ENCODE results near the gene ZDHHC19. TPM values are rescaled to one million over a fixed set of nuclear protein-coding genes. Genes with fewer than 3 reads are reported as not detected.
"Not testable (repeated sequence)": the region's sequence is repeated elsewhere in the genome, so short reads cannot be mapped to it uniquely, and the experiment has no call there.

Gene ZDHHC19
- total RNA-seq, 1 donor from 2014 or later: 0.36 TPM

DNA sequence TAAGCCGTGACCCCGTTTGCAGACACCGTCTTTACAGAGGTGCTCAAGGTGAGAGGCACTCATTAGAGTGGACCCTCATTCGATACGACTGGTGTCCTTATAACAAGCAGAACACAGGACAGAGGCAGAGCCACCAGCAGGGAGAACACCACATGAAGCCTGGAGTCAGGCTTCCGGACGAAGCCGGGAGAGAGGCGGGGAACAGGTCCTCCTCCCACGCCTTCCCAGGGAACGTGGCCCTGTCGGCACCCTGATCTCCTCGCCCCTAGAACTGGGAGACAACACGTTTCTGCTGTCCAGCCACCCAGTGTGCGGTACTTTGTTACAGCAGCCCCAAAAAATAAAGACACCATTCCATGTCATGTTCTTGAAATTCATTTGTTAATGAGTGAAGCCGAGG is 33.6 kb downstream of the ZDHHC19 start:
- DNase-seq (ENCODE audit: low spot score): no peak
- Mint-ChIP-seq H3K9me3 (no peaks in the 10 kb centered on the region), H3K36me3 (ENCODE audit: low read depth) (no peaks in the 10 kb centered on the region), H3K4me3 (no peak overlapping the region), H3K27me3 (ENCODE audit: insufficient read depth) (no peaks in the 10 kb centered on the region), H3K27ac (peak overlapping the region; percentile 76), H3K4me1 (ENCODE audit: low read depth) (peaks cover 61% of the 10 kb centered on the region)
- intact Hi-C loops (cut with micrococcal nuclease): no loop called here

DNA sequence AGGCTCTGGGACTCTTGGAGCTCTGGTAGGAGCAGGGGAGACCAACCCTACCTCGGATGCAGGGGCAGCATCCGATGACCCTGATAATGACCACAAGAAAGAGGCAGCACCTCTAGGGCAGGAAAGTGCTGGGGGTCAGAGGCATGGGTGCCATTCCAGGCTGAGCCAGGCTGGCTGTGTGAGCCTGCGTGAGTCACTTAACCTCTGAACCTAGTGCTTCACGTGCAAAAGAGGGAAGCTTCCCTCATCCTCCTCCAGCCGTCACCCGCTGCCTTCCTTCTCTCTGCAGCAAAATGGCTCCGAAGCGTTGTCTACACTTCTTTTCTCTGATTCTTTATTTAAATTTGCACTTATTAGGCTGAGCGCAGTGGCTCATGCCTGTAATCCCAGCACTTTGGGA is 35.5 kb downstream of the ZDHHC19 start:
- intact Hi-C loops (cut with micrococcal nuclease): no loop called here

DNA sequence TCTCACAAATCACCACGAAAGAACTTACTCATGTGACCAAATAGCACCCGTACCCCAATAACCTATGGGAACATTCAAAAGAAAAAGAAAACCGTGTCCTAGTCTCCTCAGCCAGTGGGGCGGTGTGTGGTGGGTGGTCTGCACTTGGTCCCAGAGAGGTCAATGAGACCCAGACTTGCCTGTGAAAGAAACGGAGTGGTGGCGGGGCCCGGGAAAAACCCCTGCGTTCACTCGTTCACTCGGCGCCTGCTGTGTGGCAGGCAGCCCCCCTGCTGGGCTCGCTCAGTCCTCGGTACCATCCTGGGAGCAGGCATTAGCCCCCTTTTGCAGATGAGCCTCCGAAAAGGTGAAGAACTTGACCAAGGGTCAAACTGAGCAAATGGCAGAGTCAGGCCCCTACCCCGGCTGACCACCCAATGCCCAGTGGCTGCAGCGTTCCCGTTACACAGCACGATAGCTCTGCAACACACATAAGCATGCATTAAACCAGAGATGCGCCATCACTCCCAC is 36.0 kb downstream of the ZDHHC19 start:
- no peak overlapping the region for H3K27ac Mint-ChIP-seq
- intact Hi-C loops (cut with micrococcal nuclease): no loop called here
- no peaks in the 10 kb centered on the region for H3K27me3 Mint-ChIP-seq (ENCODE audit: insufficient read depth)
- no peaks in the 10 kb centered on the region for H3K36me3 Mint-ChIP-seq (ENCODE audit: low read depth)
- no peaks in the 10 kb centered on the region for H3K9me3 Mint-ChIP-seq
- no peak overlapping the region for H3K4me3 Mint-ChIP-seq
- H3K4me1 Mint-ChIP-seq (ENCODE audit: low read depth): peaks cover 37% of the 10 kb centered on the region
- no peak for DNase-seq (ENCODE audit: low spot score)

More for the DNA sequence above, 35.5 kb downstream of the ZDHHC19 start:
- Mint-ChIP-seq H3K27ac (no peak overlapping the region), H3K9me3 (no peaks in the 10 kb centered on the region), H3K4me3 (no peak overlapping the region), H3K36me3 (ENCODE audit: low read depth) (no peaks in the 10 kb centered on the region), H3K27me3 (ENCODE audit: insufficient read depth) (no peaks in the 10 kb centered on the region), H3K4me1 (ENCODE audit: low read depth) (peaks cover 42% of the 10 kb centered on the region)
- DNase-seq (ENCODE audit: low spot score): no peak

DNA sequence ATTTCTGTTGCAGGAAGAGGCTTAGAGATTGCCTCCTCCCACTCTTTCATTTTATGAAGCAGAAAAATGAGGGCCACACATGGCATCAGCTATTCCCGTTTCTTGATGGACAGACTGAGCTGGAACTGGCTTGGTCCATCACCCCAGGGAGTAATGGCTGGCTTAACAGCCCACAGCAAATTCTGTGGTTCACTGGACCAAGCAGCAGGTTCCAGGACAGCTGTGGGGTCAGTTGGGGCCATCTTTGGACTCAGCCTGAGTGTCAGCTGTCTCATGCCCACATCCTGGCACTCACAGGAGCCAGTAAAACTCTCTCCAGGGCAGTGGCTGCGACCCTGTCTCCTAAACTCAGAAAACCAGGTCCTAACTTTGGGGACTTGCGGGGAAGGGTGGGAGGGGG is 36.5 kb downstream of the ZDHHC19 start:
- H3K36me3 Mint-ChIP-seq (ENCODE audit: low read depth): no peaks in the 10 kb centered on the region
- no peak overlapping the region for H3K27ac Mint-ChIP-seq
- DNase-seq (ENCODE audit: low spot score): no peak
- intact Hi-C loops (cut with micrococcal nuclease): no loop called here
- H3K4me3 Mint-ChIP-seq: no peak overlapping the region
- no peaks in the 10 kb centered on the region for H3K27me3 Mint-ChIP-seq (ENCODE audit: insufficient read depth)
- H3K4me1 Mint-ChIP-seq (ENCODE audit: low read depth): peaks cover 31% of the 10 kb centered on the region
- H3K9me3 Mint-ChIP-seq: no peaks in the 10 kb centered on the region

DNA sequence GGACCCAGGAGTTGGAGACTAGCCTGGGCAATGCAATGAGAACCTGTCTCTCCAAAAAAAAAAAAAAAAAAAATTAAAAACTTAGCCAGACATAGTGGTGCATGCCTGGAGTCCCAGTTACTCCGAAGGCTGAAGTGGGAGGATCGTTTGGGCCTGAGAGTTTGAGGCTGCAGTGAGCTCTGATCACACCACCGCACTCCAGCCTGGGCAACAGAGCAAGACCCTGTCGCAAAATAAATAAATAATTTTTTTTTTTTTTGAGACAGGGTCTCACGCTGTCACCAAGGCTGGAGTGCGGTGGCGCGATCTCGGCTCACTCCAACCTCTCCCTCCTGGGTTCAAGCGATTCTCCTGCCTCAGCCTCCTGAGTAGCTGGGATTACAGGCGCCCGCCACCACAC is 40.9 kb downstream of the ZDHHC19 start:
- H3K4me3 Mint-ChIP-seq; DNase-seq (ENCODE audit: low spot score); H3K9me3 Mint-ChIP-seq; intact Hi-C loops (cut with micrococcal nuclease); H3K27me3 Mint-ChIP-seq (ENCODE audit: insufficient read depth); H3K27ac Mint-ChIP-seq; H3K36me3 Mint-ChIP-seq (ENCODE audit: low read depth): not testable (repeated sequence)
- peaks cover 19% of the 10 kb centered on the region for H3K4me1 Mint-ChIP-seq (ENCODE audit: low read depth)

DNA sequence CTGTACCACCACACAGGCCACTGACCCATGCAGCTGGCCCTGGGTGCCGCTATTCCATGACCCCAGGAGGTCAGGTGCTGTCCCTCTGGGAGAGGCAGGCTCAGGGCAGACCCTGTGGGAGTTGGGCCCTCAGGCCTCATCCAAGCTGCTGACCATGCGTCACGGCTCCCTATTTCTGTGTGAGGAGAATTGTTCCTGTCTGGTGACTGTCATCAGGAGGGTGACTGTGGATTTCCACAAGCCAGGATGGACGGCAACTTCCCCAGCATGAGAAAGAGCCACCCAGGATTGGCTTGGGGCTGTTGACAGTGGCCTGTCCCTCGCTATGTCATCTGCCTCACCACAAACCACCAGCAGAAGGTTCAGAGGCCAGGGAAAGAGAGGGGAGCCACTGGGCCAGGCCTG is 41.4 kb downstream of the ZDHHC19 start:
- DNase-seq (ENCODE audit: low spot score): no peak
- Mint-ChIP-seq H3K36me3 (ENCODE audit: low read depth) (no peaks in the 10 kb centered on the region), H3K9me3 (no peaks in the 10 kb centered on the region), H3K27me3 (ENCODE audit: insufficient read depth) (no peaks in the 10 kb centered on the region), H3K4me1 (ENCODE audit: low read depth) (peaks cover 19% of the 10 kb centered on the region), H3K4me3 (no peak overlapping the region), H3K27ac (no peak overlapping the region)
- intact Hi-C loops (cut with micrococcal nuclease): no loop called here

DNA sequence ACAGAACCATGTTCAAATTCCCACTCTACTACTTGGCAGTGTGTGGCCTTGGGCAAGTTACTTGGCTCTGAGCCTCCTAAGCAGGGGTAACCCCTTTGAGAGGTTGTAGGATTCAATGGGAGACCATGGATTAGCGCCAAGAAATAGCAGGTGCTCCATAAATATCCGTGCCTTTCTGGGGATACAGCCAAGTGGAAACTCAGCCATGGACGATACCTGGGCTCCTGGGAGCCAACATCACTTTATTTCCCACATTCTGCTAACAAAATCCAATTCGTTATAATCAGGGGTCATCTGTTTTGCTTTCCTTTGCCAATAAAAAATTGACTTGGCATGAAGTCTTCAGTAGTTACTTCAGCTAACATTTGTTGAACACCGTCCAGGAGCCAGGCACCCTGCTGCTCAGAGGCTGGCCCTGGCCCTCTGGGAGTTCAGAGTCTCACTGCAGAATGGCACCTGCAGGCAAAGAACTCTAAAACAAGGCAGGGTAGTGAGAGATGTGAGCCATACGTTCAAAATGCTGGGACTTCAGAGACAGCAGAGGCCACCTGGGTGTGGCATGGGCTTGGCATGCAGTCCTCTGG is 42.3 kb downstream of the ZDHHC19 start:
- DNase-seq (ENCODE audit: low spot score): no peak
- Mint-ChIP-seq H3K4me1 (ENCODE audit: low read depth) (peaks cover 14% of the 10 kb centered on the region), H3K36me3 (ENCODE audit: low read depth) (no peaks in the 10 kb centered on the region), H3K27ac (no peak overlapping the region), H3K27me3 (ENCODE audit: insufficient read depth) (no peaks in the 10 kb centered on the region), H3K9me3 (no peaks in the 10 kb centered on the region), H3K4me3 (no peak overlapping the region)
- intact Hi-C loops (cut with micrococcal nuclease): no loop called here

DNA sequence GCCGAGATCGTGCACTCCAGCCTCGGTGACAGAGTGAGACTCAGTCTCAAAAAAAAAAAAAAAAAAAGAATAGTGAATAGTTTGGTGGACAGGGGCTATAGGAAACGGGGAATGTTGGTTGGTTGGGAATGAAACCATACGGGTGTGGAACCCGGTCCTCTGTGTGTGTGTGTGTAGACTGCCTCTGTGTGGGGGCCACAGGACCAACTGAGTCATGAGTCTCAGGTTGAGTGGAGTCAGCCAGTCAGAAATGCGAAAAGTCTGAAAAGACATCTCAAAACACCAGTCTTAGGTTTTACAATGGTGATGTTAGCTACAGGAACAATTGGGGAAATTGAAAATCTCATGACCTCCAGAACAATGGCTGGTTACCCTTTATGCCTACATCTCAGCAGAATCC is 44.5 kb downstream of the ZDHHC19 start:
- Mint-ChIP-seq H3K4me3 (no peak overlapping the region), H3K36me3 (ENCODE audit: low read depth) (no peaks in the 10 kb centered on the region), H3K9me3 (no peaks in the 10 kb centered on the region), H3K27ac (peak overlapping the region; percentile 44), H3K27me3 (ENCODE audit: insufficient read depth) (no peaks in the 10 kb centered on the region), H3K4me1 (ENCODE audit: low read depth) (peaks cover 5% of the 10 kb centered on the region)
- no peak for DNase-seq (ENCODE audit: low spot score)
- intact Hi-C loops (cut with micrococcal nuclease): no loop called here

DNA sequence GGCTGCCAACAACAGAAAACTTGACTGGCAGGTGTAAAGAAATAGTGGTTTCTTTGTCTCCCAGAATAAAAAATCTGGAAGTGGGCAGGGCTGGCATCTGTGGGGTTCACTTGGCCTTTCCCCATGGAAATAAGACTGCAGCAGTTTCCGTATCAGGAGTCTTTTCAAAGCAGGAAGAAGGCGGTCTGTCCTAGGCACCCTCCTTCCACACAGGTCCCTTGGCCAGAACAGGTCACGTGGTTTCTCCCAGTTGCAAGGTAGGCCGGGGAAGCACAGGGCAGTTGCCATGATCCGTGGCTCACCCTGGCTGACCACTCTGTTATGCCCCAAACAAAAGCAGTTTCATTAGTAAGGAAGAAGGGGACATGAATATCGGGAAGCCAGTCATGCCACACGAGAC is 45.4 kb downstream of the ZDHHC19 start:
- intact Hi-C loops (cut with micrococcal nuclease): no loop called here
- no peak for DNase-seq (ENCODE audit: low spot score)
- no peaks in the 10 kb centered on the region for H3K27me3 Mint-ChIP-seq (ENCODE audit: insufficient read depth)
- H3K36me3 Mint-ChIP-seq (ENCODE audit: low read depth): no peaks in the 10 kb centered on the region
- H3K4me1 Mint-ChIP-seq (ENCODE audit: low read depth): peaks cover 5% of the 10 kb centered on the region
- peak overlapping the region; percentile 52 for H3K27ac Mint-ChIP-seq
- no peaks in the 10 kb centered on the region for H3K9me3 Mint-ChIP-seq
- H3K4me3 Mint-ChIP-seq: no peak overlapping the region

DNA sequence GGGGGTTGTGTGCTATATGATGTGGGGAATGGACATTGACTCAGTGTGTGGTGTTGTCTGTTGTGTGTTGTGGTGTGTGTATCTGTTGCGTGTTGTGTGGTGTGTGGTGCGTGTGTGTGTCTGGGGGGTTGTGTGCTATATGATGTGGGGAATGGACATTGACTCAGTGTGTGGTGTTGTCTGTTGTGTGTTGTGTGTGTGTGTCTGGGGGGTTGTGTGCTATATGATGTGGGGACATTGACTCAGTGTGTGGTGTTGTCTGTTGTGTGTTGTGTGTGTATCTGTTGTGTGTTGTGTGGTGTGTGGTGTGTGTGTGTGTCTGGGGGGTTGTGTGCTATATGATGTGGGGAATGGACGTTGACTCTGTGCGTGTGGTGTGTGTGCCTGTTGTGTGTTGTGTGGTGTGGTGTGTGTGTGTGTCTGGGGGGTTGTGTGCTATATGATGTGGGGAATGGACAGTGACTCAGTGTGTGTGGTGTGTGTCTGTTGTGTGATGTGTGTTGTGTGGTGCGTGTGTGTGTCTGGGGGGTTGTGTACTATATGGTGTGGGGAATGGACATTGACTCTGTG is 46.1 kb downstream of the ZDHHC19 start:
- H3K9me3 Mint-ChIP-seq; H3K27me3 Mint-ChIP-seq (ENCODE audit: insufficient read depth); H3K4me3 Mint-ChIP-seq; H3K36me3 Mint-ChIP-seq (ENCODE audit: low read depth); H3K27ac Mint-ChIP-seq; intact Hi-C loops (cut with micrococcal nuclease); DNase-seq (ENCODE audit: low spot score): not testable (repeated sequence)
- H3K4me1 Mint-ChIP-seq (ENCODE audit: low read depth): peaks cover 13% of the 10 kb centered on the region

DNA sequence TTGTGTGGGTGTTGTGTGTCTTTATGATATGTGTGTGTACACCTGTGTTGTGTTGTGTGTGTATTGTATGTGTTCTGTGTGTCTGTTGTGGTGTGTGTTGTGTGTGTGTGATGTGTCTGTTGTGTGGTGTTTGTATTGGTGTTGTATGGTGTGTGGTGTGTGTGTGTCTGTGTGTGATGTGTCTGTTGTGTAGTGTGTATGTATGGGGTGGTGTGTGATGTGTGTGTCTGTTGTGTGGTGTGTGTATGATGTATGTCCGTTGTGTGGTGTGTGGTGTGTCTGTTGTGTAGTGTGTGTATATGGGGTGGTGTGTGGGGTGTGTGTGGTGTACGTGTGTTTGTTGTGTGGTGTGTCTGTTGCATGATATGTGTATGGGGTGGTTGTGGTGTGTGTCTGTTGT is 46.6 kb downstream of the ZDHHC19 start:
- no peak for DNase-seq (ENCODE audit: low spot score)
- Mint-ChIP-seq H3K27me3 (ENCODE audit: insufficient read depth) (no peaks in the 10 kb centered on the region), H3K27ac (no peak overlapping the region), H3K9me3 (no peaks in the 10 kb centered on the region), H3K4me3 (no peak overlapping the region), H3K4me1 (ENCODE audit: low read depth) (peaks cover 18% of the 10 kb centered on the region), H3K36me3 (ENCODE audit: low read depth) (no peaks in the 10 kb centered on the region)
- intact Hi-C loops (cut with micrococcal nuclease): no loop called here

DNA sequence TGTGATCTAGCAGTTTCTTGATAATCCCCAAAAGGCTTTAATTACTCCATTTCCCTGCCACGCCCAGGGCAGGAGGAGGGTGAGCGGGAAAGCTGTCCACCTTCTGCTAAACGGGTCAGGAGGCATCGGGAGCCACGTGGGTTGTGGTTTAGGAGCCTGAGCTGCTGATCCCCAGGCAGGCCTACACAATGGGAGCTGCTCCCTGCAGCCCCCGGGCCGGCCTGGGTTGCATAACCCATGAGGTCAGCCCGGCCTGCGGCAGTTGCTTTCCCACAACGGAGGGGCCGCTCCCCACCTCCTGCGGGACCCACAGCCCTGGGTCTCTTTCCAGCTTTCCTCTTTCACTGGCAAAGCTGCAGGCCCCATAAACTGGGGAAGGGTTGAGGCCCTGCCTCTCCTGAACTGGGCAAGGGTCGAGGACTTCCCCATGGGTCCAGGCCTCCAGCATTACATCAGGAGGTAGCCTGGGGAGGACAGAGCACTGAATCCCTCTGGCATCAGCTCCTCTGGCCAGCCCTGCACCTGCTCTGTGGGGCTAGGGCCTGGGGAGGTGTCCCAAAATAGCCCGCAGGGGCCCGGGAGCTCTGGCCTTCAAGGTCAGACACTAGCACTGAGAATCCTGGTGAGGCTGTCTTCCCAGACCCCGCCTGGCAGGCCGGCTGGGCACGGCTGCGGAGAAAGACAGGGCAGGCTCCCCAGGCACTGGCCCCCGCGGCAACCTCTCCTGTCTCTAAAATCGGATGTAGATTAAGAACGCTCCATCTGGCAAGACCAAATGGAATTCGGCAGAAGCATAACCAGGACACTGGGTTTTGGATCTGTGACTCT is 47.3 kb downstream of the ZDHHC19 start:
- no peaks in the 10 kb centered on the region for H3K27me3 Mint-ChIP-seq (ENCODE audit: insufficient read depth)
- H3K27ac Mint-ChIP-seq: no peak overlapping the region
- intact Hi-C loops (cut with micrococcal nuclease): no loop called here
- no peaks in the 10 kb centered on the region for H3K9me3 Mint-ChIP-seq
- no peak for DNase-seq (ENCODE audit: low spot score)
- H3K4me3 Mint-ChIP-seq: no peak overlapping the region
- no peaks in the 10 kb centered on the region for H3K36me3 Mint-ChIP-seq (ENCODE audit: low read depth)
- peaks cover 18% of the 10 kb centered on the region for H3K4me1 Mint-ChIP-seq (ENCODE audit: low read depth)

DNA sequence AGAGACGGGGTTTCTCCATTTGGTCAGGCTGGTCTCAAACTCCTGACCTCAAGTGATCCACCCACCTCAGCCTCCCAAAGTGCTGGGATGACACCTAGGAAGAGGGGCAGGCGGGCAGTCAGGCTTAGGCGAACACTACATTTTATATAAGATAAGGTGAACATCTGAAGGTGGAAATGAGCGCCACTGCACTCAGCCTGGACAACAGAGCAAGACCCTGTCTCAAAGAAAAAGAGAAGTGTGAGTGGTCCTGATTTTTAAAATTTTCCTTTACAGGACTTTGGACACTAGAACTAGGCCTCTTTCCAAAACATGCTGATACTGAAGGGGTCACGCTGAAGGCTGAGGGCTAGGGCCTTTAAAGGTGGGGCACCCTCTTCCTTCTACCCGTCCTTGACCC is 48.0 kb downstream of the ZDHHC19 start:
- Mint-ChIP-seq H3K27ac (no peak overlapping the region), H3K36me3 (ENCODE audit: low read depth) (no peaks in the 10 kb centered on the region), H3K9me3 (no peaks in the 10 kb centered on the region), H3K27me3 (ENCODE audit: insufficient read depth) (no peaks in the 10 kb centered on the region), H3K4me1 (ENCODE audit: low read depth) (peaks cover 18% of the 10 kb centered on the region), H3K4me3 (no peak overlapping the region)
- no peak for DNase-seq (ENCODE audit: low spot score)
- intact Hi-C loops (cut with micrococcal nuclease): no loop called here
